ENCODE measurements around the gene APOM. TPM values are rescaled to one million over a fixed set of nuclear protein-coding genes. Genes with fewer than 3 reads are reported as not detected.

APOM gene
- total and polyA plus RNA-seq, 2 donors from 2014 or later: 4.6 to 154 TPM

GRCh38 chr6:31627690-31628287 lies 27.9 kb upstream of the APOM start:
- FAIRE-seq (no peak), DNase-seq (no peak)
- Histone ChIP-seq H3K4me3 (ENCODE audit: low read length in 3 of 3) (no peak overlapping the region), H3K27me3 (ENCODE audit: control insufficient read depth, insufficient read depth, low read length) (no peaks in the 10 kb centered on the region), H3K9me3 (ENCODE audit: control insufficient read depth in 2 of 3, insufficient read depth in 1 of 3, low read length in 3 of 3) (no peaks in the 10 kb centered on the region), H3K4me1 (ENCODE audit: control insufficient read depth in 2 of 3, insufficient read depth in 2 of 3, low read depth in 1 of 3, low read length in 3 of 3) (no peaks in the 10 kb centered on the region), H3K36me3 (ENCODE audit: control insufficient read depth in 2 of 3, insufficient read depth in 3 of 3, low read length in 3 of 3) (peaks cover 30 to 78% (median 50%) of the 10 kb centered on the region in 3 donors), H3K27ac (ENCODE audit: low read depth in 2 of 2, low read length in 2 of 2) (no peak overlapping the region), H3K9ac (ENCODE audit: low read length in 3 of 3) (no peak overlapping the region)
- TF ChIP-seq, protein P1, sequence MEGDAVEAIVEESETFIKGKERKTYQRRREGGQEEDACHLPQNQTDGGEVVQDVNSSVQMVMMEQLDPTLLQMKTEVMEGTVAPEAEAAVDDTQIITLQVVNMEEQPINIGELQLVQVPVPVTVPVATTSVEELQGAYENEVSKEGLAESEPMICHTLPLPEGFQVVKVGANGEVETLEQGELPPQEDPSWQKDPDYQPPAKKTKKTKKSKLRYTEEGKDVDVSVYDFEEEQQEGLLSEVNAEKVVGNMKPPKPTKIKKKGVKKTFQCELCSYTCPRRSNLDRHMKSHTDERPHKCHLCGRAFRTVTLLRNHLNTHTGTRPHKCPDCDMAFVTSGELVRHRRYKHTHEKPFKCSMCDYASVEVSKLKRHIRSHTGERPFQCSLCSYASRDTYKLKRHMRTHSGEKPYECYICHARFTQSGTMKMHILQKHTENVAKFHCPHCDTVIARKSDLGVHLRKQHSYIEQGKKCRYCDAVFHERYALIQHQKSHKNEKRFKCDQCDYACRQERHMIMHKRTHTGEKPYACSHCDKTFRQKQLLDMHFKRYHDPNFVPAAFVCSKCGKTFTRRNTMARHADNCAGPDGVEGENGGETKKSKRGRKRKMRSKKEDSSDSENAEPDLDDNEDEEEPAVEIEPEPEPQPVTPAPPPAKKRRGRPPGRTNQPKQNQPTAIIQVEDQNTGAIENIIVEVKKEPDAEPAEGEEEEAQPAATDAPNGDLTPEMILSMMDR (IDR thresholded peaks at IDR 0.05; ENCODE audit: borderline replicate concordance, extremely low read depth, insufficient read depth): no peak
- intact Hi-C loops (cut with DNase I): no loop called here

GRCh38 chr6:31629014-31629413 lies 26.7 kb upstream of the APOM start:
- H3K27me3 ChIP-seq (ENCODE audit: control insufficient read depth, insufficient read depth, low read length): no peaks in the 10 kb centered on the region
- intact Hi-C loops (cut with DNase I): no loop called here
- TF ChIP-seq, protein P1 (IDR thresholded peaks at IDR 0.05; ENCODE audit: borderline replicate concordance, extremely low read depth, insufficient read depth): no peak
- no peak overlapping the region for H3K9ac ChIP-seq (ENCODE audit: low read length in 3 of 3)
- no peak overlapping the region for H3K4me3 ChIP-seq (ENCODE audit: low read length in 3 of 3)
- peaks cover 30 to 79% (median 46%) of the 10 kb centered on the region in 3 donors for H3K36me3 ChIP-seq (ENCODE audit: control insufficient read depth in 2 of 3, insufficient read depth in 3 of 3, low read length in 3 of 3)
- H3K4me1 ChIP-seq (ENCODE audit: control insufficient read depth in 2 of 3, insufficient read depth in 2 of 3, low read depth in 1 of 3, low read length in 3 of 3): no peaks in the 10 kb centered on the region
- no peak for DNase-seq
- no peak overlapping the region for H3K27ac ChIP-seq (ENCODE audit: low read depth in 2 of 2, low read length in 2 of 2)
- no peak for FAIRE-seq
- no peaks in the 10 kb centered on the region for H3K9me3 ChIP-seq (ENCODE audit: control insufficient read depth in 2 of 3, insufficient read depth in 1 of 3, low read length in 3 of 3)

- TF ChIP-seq, protein P1 (IDR thresholded peaks at IDR 0.05; ENCODE audit: borderline replicate concordance, extremely low read depth, insufficient read depth): no peak
- no peaks in the 10 kb centered on the region for H3K27me3 ChIP-seq (ENCODE audit: control insufficient read depth, insufficient read depth, low read length)
- no peak overlapping the region for H3K9ac ChIP-seq (ENCODE audit: low read length in 3 of 3)
- FAIRE-seq (no peak), DNase-seq (no peak)
- no peaks in the 10 kb centered on the region for H3K9me3 ChIP-seq (ENCODE audit: control insufficient read depth in 2 of 3, insufficient read depth in 1 of 3, low read length in 3 of 3)
- H3K36me3 ChIP-seq (ENCODE audit: control insufficient read depth in 2 of 3, insufficient read depth in 3 of 3, low read length in 3 of 3): peaks cover 27 to 80% (median 43%) of the 10 kb centered on the region in 3 donors
- H3K4me3 ChIP-seq (ENCODE audit: low read length in 3 of 3): no peak overlapping the region
- intact Hi-C loops (cut with DNase I): no loop called here
- no peak overlapping the region for H3K27ac ChIP-seq (ENCODE audit: low read depth in 2 of 2, low read length in 2 of 2)
- no peaks in the 10 kb centered on the region for H3K4me1 ChIP-seq (ENCODE audit: control insufficient read depth in 2 of 3, insufficient read depth in 2 of 3, low read depth in 1 of 3, low read length in 3 of 3)
Observed at GRCh38 chr6:31630177-31630934, 25.3 kb upstream of the APOM start.
